ENCODE measurements around the gene WDR35.
A peak's percentile ranks its signal among the peaks of the same experiment; 100 is the strongest.

Gene WDR35

DNA sequence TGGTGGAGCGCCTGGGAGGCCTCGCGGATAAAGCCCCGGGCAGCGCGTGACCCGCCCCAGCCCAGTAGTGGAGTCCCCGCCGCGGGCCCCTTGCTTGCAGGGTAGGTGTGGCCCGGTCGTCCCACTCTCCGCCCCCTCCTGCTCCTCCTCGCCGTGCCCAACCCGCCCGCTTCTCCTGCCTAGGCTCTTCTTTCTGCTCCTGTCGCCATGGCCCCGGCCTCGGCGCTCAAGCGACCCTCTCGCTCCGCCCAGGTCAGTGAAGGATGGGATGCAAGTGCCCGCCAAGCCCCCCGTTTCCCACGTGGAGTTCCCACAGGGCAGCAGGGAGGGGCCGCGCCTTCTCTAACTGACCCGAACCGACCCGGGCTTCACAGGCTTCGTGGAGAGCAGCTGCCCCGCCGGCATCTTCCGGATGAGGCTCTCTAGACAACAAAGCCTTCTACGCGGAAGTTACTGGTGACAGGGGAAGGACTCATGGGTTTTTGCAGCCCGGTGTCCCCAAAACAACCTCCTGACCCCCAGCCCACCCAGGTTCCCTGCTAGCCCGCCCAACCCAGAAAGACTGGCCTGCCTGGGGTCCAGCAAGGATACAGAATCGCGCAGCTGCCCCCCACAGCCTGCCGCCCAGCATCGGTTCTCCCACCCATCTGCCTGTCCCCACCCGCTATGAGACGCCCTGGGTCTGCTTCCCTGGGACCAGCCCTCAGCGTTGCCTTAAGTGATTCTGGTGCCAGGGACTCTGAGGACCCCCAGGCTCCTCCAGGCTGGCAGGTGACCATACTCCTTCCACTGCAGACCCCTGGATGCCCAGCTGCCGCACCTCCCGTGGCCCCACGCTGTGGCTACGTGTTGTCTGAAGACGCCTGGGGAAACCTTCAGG is 121.0 kb downstream of the WDR35 start:
- DNase-seq (ENCODE audit: low read depth), result peak; percentile 45

DNA sequence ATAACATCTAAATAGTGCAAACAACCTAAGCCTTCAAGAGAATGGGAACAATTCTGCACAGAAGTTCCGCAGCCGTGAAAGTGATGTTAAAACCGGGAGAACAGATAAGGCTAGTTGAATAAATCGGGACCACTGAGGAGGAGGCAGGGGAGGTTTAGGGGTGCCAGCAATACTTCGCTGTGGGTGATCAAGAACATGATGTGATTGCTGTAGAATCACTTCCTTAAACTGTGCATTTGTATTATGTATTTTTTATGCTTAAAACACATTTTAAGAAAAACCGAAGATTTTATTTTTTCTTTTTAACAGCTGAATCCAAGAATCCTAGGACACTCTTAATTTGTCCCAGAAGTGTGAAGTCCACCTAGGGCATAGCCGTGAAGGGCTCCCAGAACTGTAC is 121.7 kb downstream of the WDR35 start:
- no peak for DNase-seq (ENCODE audit: low read depth)

DNA sequence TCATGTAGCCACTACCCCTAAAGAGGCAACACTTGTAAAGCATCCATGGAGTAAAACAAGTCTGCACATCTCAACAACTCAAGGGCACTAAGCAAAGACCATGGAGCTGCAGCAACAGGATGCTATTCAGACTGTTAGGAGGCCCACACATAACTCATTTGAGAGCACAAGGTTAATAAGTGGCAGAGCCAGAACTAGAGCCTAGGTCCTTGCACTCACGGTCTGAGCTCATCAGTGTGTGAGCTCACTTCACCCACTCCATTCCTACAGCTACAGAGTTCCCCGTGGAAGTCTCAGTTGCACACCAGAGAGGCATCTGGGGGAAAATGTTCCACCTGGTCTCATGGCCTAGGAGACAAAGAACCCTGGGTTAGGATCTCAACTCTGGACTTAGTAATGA is 123.1 kb downstream of the WDR35 start:
- DNase-seq (ENCODE audit: low read depth), result no peak

DNA sequence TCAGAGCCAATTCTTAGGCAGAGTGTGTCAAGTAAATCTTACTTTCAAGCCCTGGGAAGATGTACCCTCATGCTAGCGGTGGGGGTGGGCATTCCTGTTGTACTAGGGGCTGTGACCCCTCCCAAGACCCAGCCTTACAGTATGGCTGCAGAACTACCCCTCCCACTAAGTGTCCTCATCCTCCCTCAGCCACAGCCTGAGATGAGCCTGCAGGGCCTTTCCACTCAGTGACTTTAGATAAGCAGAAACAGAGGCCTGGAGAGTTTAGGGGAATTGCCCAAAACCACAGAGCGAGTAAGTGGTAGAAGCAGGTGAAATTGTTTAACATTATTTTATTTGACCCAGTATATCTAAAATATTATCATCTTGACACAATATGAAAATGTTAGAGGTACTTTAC is 124.8 kb downstream of the WDR35 start:
- DNase-seq (ENCODE audit: low read depth), result no peak

DNA sequence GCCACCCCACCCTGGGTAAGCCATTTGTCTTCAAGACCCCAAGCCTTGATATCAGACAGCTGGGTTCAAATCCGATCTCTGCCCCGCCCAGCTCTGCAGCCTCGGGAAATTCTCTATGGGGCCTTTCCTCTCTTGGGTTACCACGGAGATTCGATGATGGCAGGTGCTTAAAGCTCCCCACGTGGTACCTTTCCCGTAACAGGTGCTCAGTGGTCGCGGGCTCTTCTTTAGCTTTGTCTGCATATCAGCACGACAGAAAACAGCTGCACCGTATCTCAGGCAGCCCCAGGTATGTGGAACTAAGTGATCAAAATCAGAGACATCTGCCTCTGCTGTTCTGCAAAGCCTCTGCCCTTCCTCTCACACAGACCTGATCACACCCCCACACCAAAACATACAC is 125.5 kb downstream of the WDR35 start:
- DNase-seq (ENCODE audit: low read depth), result no peak

DNA sequence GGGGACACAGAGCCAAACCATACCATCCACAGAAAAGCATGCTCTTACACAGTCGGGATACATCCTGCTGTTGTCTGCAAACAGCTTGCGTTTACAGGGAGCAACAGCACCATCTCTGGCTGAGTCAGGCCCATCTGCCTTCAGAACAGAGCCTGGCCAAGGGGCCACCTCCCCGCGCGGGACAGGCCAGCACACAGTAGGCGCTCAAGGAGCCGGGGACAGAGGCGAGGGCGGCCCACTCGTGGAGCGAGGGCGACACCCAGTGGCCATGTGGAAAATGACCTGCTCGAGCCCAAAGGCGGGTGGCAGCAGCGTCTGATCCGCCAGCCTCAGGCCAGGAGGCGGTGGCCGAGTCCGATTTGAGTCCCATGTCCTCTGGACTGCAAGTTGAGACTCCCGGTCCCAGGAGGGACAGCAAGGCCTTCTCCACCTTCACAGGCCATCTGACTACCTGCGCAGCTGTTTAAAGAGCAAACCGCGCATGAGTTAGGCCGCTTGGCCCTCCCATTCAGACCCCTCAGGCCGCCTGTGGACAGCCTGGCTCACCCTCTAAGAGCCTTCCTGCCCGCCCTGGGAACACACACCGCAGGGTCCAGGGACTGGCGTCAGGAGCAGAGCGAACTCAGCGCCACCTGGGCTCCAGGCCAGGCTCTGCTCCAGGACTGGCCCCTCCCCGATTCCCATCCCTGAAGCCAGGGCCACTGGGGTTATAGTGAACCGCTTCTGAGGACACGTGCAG is 126.4 kb downstream of the WDR35 start:
- peak; percentile 43 for DNase-seq (ENCODE audit: low read depth)

DNA sequence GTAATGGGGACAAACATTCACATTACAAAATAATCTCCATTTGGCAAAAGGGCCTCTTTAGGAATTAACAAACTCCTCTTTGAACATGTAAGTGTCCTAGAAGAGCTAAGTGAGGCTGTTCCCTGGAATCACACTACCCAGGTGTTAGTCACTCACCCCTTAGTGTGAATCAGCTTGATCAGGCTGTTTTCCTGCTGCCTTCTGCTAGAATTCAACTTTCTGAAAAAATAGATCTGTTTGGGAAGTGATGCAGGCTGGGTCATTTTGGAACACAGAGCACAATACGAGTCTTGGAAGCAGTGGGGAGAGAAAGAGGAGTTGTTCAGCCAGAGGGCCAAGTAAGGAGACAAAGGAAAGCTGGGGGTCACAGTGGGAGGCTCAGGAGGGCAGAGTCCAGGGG is 128.1 kb downstream of the WDR35 start:
- no peak for DNase-seq (ENCODE audit: low read depth)

Measured in stimulated activated CD4-positive, alpha-beta T cell treated with anti-CD3 and anti-CD28 coated beads, Interleukin-2, amount 100 ng/mL, for 4 hours (primary cell).